SK-N-MC (cell line): ENCODE data around the gene PRMT9.

ENCODE experiments used
- EZH2 ChIP-seq: fragments of 200-600 bp; sonication (generic); IDR thresholded peaks from one replicate; pipeline ENCODE4 v1.6.1; 2017; ENCODE audit warnings: antibody characterized with exemption
- POLR2AphosphoS5 ChIP-seq: IDR thresholded peaks from 2 replicates; pipeline ENCODE4 v1.6.1; 2012; ENCODE audit warnings: mild to moderate bottlenecking, low read depth, low read length, borderline replicate concordance

DNA sequence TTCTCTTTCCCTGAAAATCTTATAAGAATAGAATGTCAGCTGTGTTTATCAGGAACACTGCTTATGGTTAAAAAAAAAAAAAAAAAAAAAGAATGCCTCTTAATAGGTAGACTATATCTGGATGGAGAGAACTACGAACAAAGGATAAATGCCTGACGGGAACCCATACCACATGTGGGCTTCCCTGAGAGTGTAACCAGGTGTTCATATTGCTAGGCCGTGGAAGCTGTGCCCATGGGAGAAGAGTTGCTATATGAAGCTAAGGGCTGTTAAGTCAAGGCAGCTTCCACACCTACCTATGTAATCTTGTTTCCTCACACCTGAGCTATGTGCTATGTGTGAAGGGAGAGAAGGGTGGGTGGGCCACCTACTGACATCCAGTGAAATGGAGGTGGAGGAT is 39.5 kb downstream of the PRMT9 start:
- TF ChIP-seq EZH2 (no peak), POLR2AphosphoS5 (no peak)
